Measurements from ENCODE around the gene EWSR1. TPM values are rescaled to one million over a fixed set of nuclear protein-coding genes. Genes with fewer than 3 reads are reported as not detected.
"Not testable (repeated sequence)": the region's sequence is repeated elsewhere in the genome, so short reads cannot be mapped to it uniquely, and the experiment has no call there.

Gene EWSR1
- total RNA-seq, 1 experiment from 2014 or later = 462 TPM

- no peak overlapping the region for H3K9ac ChIP-seq (ENCODE audit: extremely low read depth, insufficient read length, low read length)
- no peaks in the 10 kb centered on the region for H3K27me3 Mint-ChIP-seq (ENCODE audit: low read depth)
- DNase-seq = no peak
- H3K56ac ChIP-seq (ENCODE audit: insufficient read length, low read depth, low read length) = no peak overlapping the region
- no peaks in the 10 kb centered on the region for H3K27me3 ChIP-seq (ENCODE audit: insufficient read depth, low read length)
- H2BK5ac ChIP-seq (ENCODE audit: insufficient read length, low read length) = no peak overlapping the region
- no peak overlapping the region for H4K91ac ChIP-seq (ENCODE audit: insufficient read length, low read depth, low read length)
- H3K27ac Mint-ChIP-seq = peak overlapping the region in 2 of 3 experiments; percentile 6 to 90; a peak in 1 of 7 replicates
- H2AFZ ChIP-seq (ENCODE audit: low read length) = no peak overlapping the region
- no peak overlapping the region for H3K23ac ChIP-seq (ENCODE audit: insufficient read length, low read depth, low read length)
- H3K9me3 ChIP-seq (ENCODE audit: control insufficient read depth, low read depth, low read length) = no peaks in the 10 kb centered on the region
- TF ChIP-seq CTCF (conservative IDR thresholded peaks at IDR 0.05) = no peak
- no CpG with 5 or more reads among the region's 5 CpGs for WGBS (ENCODE audit: extremely low coverage, insufficient read length, low lambda C conversion rate)
- no peak overlapping the region for H4K8ac ChIP-seq (replicated peaks; ENCODE audit: insufficient read length, low read depth, low read length)
- H2BK12ac ChIP-seq (ENCODE audit: insufficient read length, low read depth, low read length) = no peak overlapping the region
- no peak overlapping the region for H3K18ac ChIP-seq (ENCODE audit: insufficient read length, low read depth, low read length)
- no peaks in the 10 kb centered on the region for H3K79me2 ChIP-seq (ENCODE audit: insufficient read depth, low read length)
- H4K5ac ChIP-seq (ENCODE audit: insufficient read length, low read depth, low read length) = no peak overlapping the region
- no peak overlapping the region for H2BK15ac ChIP-seq (ENCODE audit: low read depth, low read length)
- no peaks in the 10 kb centered on the region for H3K23me2 ChIP-seq (ENCODE audit: insufficient read length, low read depth, low read length, poor library complexity, severe bottlenecking)
- H3K4me1 Mint-ChIP-seq = no peaks in the 10 kb centered on the region
- H2AK5ac ChIP-seq (ENCODE audit: insufficient read length, low read length) = no peak overlapping the region
- H4K20me1 ChIP-seq (ENCODE audit: control insufficient read depth, insufficient read depth, insufficient read length) = no peaks in the 10 kb centered on the region
- H3K14ac ChIP-seq (ENCODE audit: insufficient read depth, low read length) = no peak overlapping the region
- H3K4me2 ChIP-seq (ENCODE audit: insufficient read depth, insufficient read length, low read length) = no peak overlapping the region
- peaks cover 17 to 88% (median 50%) of the 10 kb centered on the region in 3 experiments; a peak in 6 of 7 replicates for H3K36me3 Mint-ChIP-seq (ENCODE audit: insufficient read depth in 1 of 3, low read depth in 3 of 3)
- H3K9me3 Mint-ChIP-seq = no peaks in the 10 kb centered on the region
- H3K4me3 Mint-ChIP-seq = no peak overlapping the region; a peak in 1 of 5 replicates
- no peak overlapping the region for H3T11ph ChIP-seq (ENCODE audit: low read length)
- H3K79me1 ChIP-seq (ENCODE audit: insufficient read depth, low read depth, low read length, poor library complexity, severe bottlenecking) = no peaks in the 10 kb centered on the region
- no peak overlapping the region for H2BK120ac ChIP-seq (ENCODE audit: low read depth, low read length, poor library complexity, severe bottlenecking)
- no peaks in the 10 kb centered on the region for H3K4me1 ChIP-seq (ENCODE audit: insufficient read depth, low read length)
- H2BK20ac ChIP-seq (ENCODE audit: low read depth, low read length, poor library complexity, severe bottlenecking) = no peak overlapping the region
- no peak overlapping the region for H3K27ac ChIP-seq (ENCODE audit: insufficient read length, low read depth, low read length)
- H3K4ac ChIP-seq (ENCODE audit: low read depth, low read length) = no peak overlapping the region
Measured at GRCh38 chr22:29344137-29344536, 76.1 kb downstream of the EWSR1 start.

- H3K4me3 Mint-ChIP-seq; H3K79me1 ChIP-seq (ENCODE audit: insufficient read depth, low read depth, low read length, poor library complexity, severe bottlenecking); H4K20me1 ChIP-seq (ENCODE audit: control insufficient read depth, insufficient read depth, insufficient read length); H2BK20ac ChIP-seq (ENCODE audit: low read depth, low read length, poor library complexity, severe bottlenecking); H2BK15ac ChIP-seq (ENCODE audit: low read depth, low read length); H2BK120ac ChIP-seq (ENCODE audit: low read depth, low read length, poor library complexity, severe bottlenecking); H3K4me2 ChIP-seq (ENCODE audit: insufficient read depth, insufficient read length, low read length); H3K23me2 ChIP-seq (ENCODE audit: insufficient read length, low read depth, low read length, poor library complexity, severe bottlenecking); H3K4me1 ChIP-seq (ENCODE audit: insufficient read depth, low read length); H4K8ac ChIP-seq (replicated peaks; ENCODE audit: insufficient read length, low read depth, low read length); H3K18ac ChIP-seq (ENCODE audit: insufficient read length, low read depth, low read length); H3K27ac Mint-ChIP-seq; H3K4me1 Mint-ChIP-seq; H4K91ac ChIP-seq (ENCODE audit: insufficient read length, low read depth, low read length); H3K14ac ChIP-seq (ENCODE audit: insufficient read depth, low read length); H3K79me2 ChIP-seq (ENCODE audit: insufficient read depth, low read length); H3T11ph ChIP-seq (ENCODE audit: low read length); H3K27me3 Mint-ChIP-seq (ENCODE audit: low read depth); H3K9ac ChIP-seq (ENCODE audit: extremely low read depth, insufficient read length, low read length); H3K4ac ChIP-seq (ENCODE audit: low read depth, low read length); H3K23ac ChIP-seq (ENCODE audit: insufficient read length, low read depth, low read length); H3K9me3 ChIP-seq (ENCODE audit: control insufficient read depth, low read depth, low read length); H3K56ac ChIP-seq (ENCODE audit: insufficient read length, low read depth, low read length); H2BK12ac ChIP-seq (ENCODE audit: insufficient read length, low read depth, low read length); H3K27ac ChIP-seq (ENCODE audit: insufficient read length, low read depth, low read length); DNase-seq; H2BK5ac ChIP-seq (ENCODE audit: insufficient read length, low read length); H2AFZ ChIP-seq (ENCODE audit: low read length); H2AK5ac ChIP-seq (ENCODE audit: insufficient read length, low read length); H3K27me3 ChIP-seq (ENCODE audit: insufficient read depth, low read length); H3K9me3 Mint-ChIP-seq; H4K5ac ChIP-seq (ENCODE audit: insufficient read length, low read depth, low read length): not testable (repeated sequence)
- peaks cover 20 to 87% (median 48%) of the 10 kb centered on the region in 3 experiments; a peak in 6 of 7 replicates for H3K36me3 Mint-ChIP-seq (ENCODE audit: insufficient read depth in 1 of 3, low read depth in 3 of 3)
- WGBS (ENCODE audit: extremely low coverage, insufficient read length, low lambda C conversion rate) = no CpG with 5 or more reads among the region's 5 CpGs
Measured at GRCh38 chr22:29344889-29345288, 76.8 kb downstream of the EWSR1 start.
